H9 (cell line): ENCODE data around the gene CCSER1. TPM values are rescaled to one million over a fixed set of nuclear protein-coding genes. Genes with fewer than 3 reads are reported as not detected.

ENCODE experiments used
- DNase-seq: peaks from one replicate; pipeline ENCODE4 v3.0.0-alpha.2; 2017
- H2AFZ ChIP-seq: one replicate; pipeline ENCODE4 v1.6.1; 2013; ENCODE audit warnings: mild to moderate bottlenecking, low read length, control low read depth, moderate library complexity
- H2AK5ac ChIP-seq: 2 replicates; pipeline ENCODE4 v1.6.1; 2013; ENCODE audit warnings: low read length, control low read depth, mixed read lengths; ENCODE audit not compliant: insufficient read length
- H2BK120ac ChIP-seq: one replicate; pipeline ENCODE4 v1.6.1; 2013; ENCODE audit warnings: low read depth, mild to moderate bottlenecking, low read length, control low read depth, inconsistent platforms; ENCODE audit not compliant: poor library complexity, severe bottlenecking
- H2BK12ac ChIP-seq: 2 replicates; pipeline ENCODE4 v1.6.1; 2013; ENCODE audit warnings: low read length, control low read depth, mixed read lengths, low read depth; ENCODE audit not compliant: insufficient read length
- H2BK15ac ChIP-seq: 2 replicates; pipeline ENCODE4 v1.6.1; 2013; ENCODE audit warnings: low read depth, low read length, control low read depth
- H2BK20ac ChIP-seq: one replicate; pipeline ENCODE4 v1.6.1; 2013; ENCODE audit warnings: low read depth, mild to moderate bottlenecking, low read length, control low read depth, inconsistent platforms; ENCODE audit not compliant: poor library complexity, severe bottlenecking
- H2BK5ac ChIP-seq: 2 replicates; pipeline ENCODE4 v1.6.1; 2013; ENCODE audit warnings: low read length, control low read depth, mixed read lengths; ENCODE audit not compliant: insufficient read length
- H3K14ac ChIP-seq: 2 replicates; pipeline ENCODE4 v1.6.1; 2013; ENCODE audit warnings: low read length, control low read depth; ENCODE audit not compliant: insufficient read depth
- H3K18ac ChIP-seq: 2 replicates; pipeline ENCODE4 v1.6.1; 2013; ENCODE audit warnings: low read depth, mild to moderate bottlenecking, mixed read lengths, low read length, control low read depth; ENCODE audit not compliant: insufficient read length
- H3K23ac ChIP-seq: 2 replicates; pipeline ENCODE4 v1.6.1; 2013; ENCODE audit warnings: low read length, control low read depth, mixed read lengths, low read depth; ENCODE audit not compliant: insufficient read length
- H3K23me2 ChIP-seq: 2 replicates; pipeline ENCODE4 v1.6.1; 2013; ENCODE audit warnings: low read depth, mild to moderate bottlenecking, mixed read lengths, low read length, control low read depth; ENCODE audit not compliant: insufficient read length, poor library complexity, severe bottlenecking
- H3K27ac ChIP-seq: 2 replicates; pipeline ENCODE4 v1.5.1; 2013; ENCODE audit warnings: low read length, control low read depth, mixed read lengths, low read depth; ENCODE audit not compliant: insufficient read length
- H3K27me3 ChIP-seq: 2 replicates; pipeline ENCODE4 v1.6.1; 2013; ENCODE audit warnings: low read length, control low read depth, inconsistent platforms; ENCODE audit not compliant: insufficient read depth
- H3K4ac ChIP-seq: 2 replicates; pipeline ENCODE4 v1.6.1; 2013; ENCODE audit warnings: low read depth, mild to moderate bottlenecking, control low read depth, inconsistent platforms, low read length, moderate library complexity
- H3K4me1 ChIP-seq: 2 replicates; pipeline ENCODE4 v1.6.1; 2013; ENCODE audit warnings: low read length, control low read depth, inconsistent platforms; ENCODE audit not compliant: insufficient read depth
- H3K4me2 ChIP-seq: 2 replicates; pipeline ENCODE4 v1.6.1; 2013; ENCODE audit warnings: low read length, control low read depth, mixed read lengths; ENCODE audit not compliant: insufficient read length, insufficient read depth
- H3K56ac ChIP-seq: 2 replicates; pipeline ENCODE4 v1.6.1; 2013; ENCODE audit warnings: low read depth, mild to moderate bottlenecking, mixed read lengths, low read length, control low read depth; ENCODE audit not compliant: insufficient read length
- H3K79me1 ChIP-seq: 2 replicates; pipeline ENCODE4 v1.6.1; 2013; ENCODE audit warnings: low read depth, mild to moderate bottlenecking, moderate library complexity, low read length, control low read depth, inconsistent platforms; ENCODE audit not compliant: insufficient read depth, poor library complexity, severe bottlenecking
- H3K79me2 ChIP-seq: 2 replicates; pipeline ENCODE4 v1.6.1; 2013; ENCODE audit warnings: low read length, control low read depth, inconsistent platforms; ENCODE audit not compliant: insufficient read depth
- H3K9ac ChIP-seq: 2 replicates; pipeline ENCODE4 v1.6.1; 2013; ENCODE audit warnings: low read length, control low read depth, mixed read lengths; ENCODE audit not compliant: insufficient read length; ENCODE audit errors: extremely low read depth
- H3K9me3 ChIP-seq: one replicate; pipeline ENCODE4 v1.6.1; 2013; ENCODE audit warnings: low read depth, low read length, inconsistent platforms; ENCODE audit not compliant: control insufficient read depth
- H3T11ph ChIP-seq: one replicate; pipeline ENCODE4 v1.6.1; 2013; ENCODE audit warnings: mild to moderate bottlenecking, low read length, control low read depth, inconsistent platforms
- H4K20me1 ChIP-seq: one replicate; pipeline ENCODE4 v1.6.1; 2013; ENCODE audit not compliant: control insufficient read depth, insufficient read length, insufficient read depth
- H4K5ac ChIP-seq: 2 replicates; pipeline ENCODE4 v1.6.1; 2013; ENCODE audit warnings: low read depth, mild to moderate bottlenecking, mixed read lengths, low read length, control low read depth; ENCODE audit not compliant: insufficient read length
- H4K8ac ChIP-seq: replicated peaks from 2 replicates; pipeline ENCODE4 v1.6.1; 2013; ENCODE audit warnings: low read length, control low read depth, mixed read lengths, low read depth; ENCODE audit not compliant: insufficient read length
- H4K91ac ChIP-seq: 2 replicates; pipeline ENCODE4 v1.6.1; 2013; ENCODE audit warnings: low read depth, mild to moderate bottlenecking, moderate library complexity, mixed read lengths, low read length, control low read depth; ENCODE audit not compliant: insufficient read length
- H3K27ac Mint-ChIP-seq, 3 experiments: 2 replicates in 2 of 3; 3 replicates in 1 of 3; pipeline ENCODE4 v1.8.0; 2020 to 2021; ENCODE audit warnings: mixed read lengths in 3 of 3, mild to moderate bottlenecking in 1 of 3, moderate library complexity in 1 of 3
- H3K27me3 Mint-ChIP-seq: 2 replicates; pipeline ENCODE4 v1.8.0; 2021; ENCODE audit warnings: low read depth, mild to moderate bottlenecking, moderate library complexity, mixed read lengths
- H3K36me3 Mint-ChIP-seq, 3 experiments: 2 replicates in 2 of 3; 3 replicates in 1 of 3; pipeline ENCODE4 v1.8.0; 2020 to 2021; ENCODE audit warnings: low read depth in 3 of 3, mixed read lengths in 3 of 3; ENCODE audit not compliant: insufficient read depth in 1 of 3
- H3K4me1 Mint-ChIP-seq, 2 experiments: 2 replicates each; pipeline ENCODE4 v1.8.0; 2020; ENCODE audit warnings: mixed read lengths in 2 of 2
- H3K4me3 Mint-ChIP-seq, 2 experiments: 2 replicates in 1 of 2; 3 replicates in 1 of 2; pipeline ENCODE4 v1.8.0; 2020 to 2021; ENCODE audit warnings: mild to moderate bottlenecking in 2 of 2, mixed read lengths in 2 of 2, moderate library complexity in 1 of 2
- H3K9me3 Mint-ChIP-seq, 2 experiments: 2 replicates in 1 of 2; 3 replicates in 1 of 2; pipeline ENCODE4 v1.8.0; 2020; ENCODE audit warnings: mild to moderate bottlenecking in 2 of 2, mixed read lengths in 2 of 2, moderate library complexity in 1 of 2
- whole genome bisulfite sequencing: extraction: QIAGEN DNeasy Blood & Tissue Kit; methylation state at CpG from one replicate; pipeline ENCODE4 v1.1.7; 2013; ENCODE audit warnings: missing lambda C conversion rate, low lambda C conversion rate, mixed read lengths; ENCODE audit not compliant: insufficient read length; ENCODE audit errors: extremely low coverage; 5-methylcytosine and 5-hydroxymethylcytosine counted together
- total RNA-seq: library from RNA; stranded (reverse); gene quantifications from 2 replicates; pipeline ENCODE4 v1.2.1, GENCODE V29; 2021
- TF ChIP-seq, protein P1 (sequence below): fragments of 200-600 bp; sonication (generic); conservative IDR thresholded peaks from 3 replicates; pipeline ENCODE4 v1.8.0; 2021; ENCODE audit warnings: antibody characterized with exemption, mild to moderate bottlenecking

Gene CCSER1
- total RNA-seq, 1 experiment from 2014 or later: 0.37 TPM

DNA sequence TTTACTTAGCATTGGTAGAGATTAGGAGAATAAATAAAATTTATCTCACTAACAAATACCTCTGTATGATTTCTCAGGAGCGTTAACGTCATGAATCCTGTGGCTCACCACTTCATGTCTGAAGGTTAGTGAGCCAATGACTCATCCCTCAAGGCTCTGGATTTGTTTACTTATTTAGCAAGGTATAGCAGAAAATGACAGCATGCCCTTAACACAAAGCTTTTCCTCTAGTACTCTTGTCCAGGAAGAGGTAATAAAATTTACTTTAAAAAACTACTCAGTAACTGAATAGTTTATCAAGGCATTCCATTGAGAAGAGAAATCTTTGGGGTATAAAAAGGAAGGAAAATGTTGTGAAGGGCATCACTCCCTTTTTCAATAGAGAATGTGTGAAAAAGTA, 823.8 kb downstream of the CCSER1 start:
- DNase-seq: no peak
- no peak overlapping the region for H3K56ac ChIP-seq
- H3K9ac ChIP-seq: no peak overlapping the region
- no peak overlapping the region for H2BK5ac ChIP-seq
- TF ChIP-seq, protein P1, sequence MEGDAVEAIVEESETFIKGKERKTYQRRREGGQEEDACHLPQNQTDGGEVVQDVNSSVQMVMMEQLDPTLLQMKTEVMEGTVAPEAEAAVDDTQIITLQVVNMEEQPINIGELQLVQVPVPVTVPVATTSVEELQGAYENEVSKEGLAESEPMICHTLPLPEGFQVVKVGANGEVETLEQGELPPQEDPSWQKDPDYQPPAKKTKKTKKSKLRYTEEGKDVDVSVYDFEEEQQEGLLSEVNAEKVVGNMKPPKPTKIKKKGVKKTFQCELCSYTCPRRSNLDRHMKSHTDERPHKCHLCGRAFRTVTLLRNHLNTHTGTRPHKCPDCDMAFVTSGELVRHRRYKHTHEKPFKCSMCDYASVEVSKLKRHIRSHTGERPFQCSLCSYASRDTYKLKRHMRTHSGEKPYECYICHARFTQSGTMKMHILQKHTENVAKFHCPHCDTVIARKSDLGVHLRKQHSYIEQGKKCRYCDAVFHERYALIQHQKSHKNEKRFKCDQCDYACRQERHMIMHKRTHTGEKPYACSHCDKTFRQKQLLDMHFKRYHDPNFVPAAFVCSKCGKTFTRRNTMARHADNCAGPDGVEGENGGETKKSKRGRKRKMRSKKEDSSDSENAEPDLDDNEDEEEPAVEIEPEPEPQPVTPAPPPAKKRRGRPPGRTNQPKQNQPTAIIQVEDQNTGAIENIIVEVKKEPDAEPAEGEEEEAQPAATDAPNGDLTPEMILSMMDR: no peak
- no peak overlapping the region for H3K4ac ChIP-seq
- H3K18ac ChIP-seq: no peak overlapping the region
- no peak overlapping the region for H2BK12ac ChIP-seq
- no peak overlapping the region for H3K4me2 ChIP-seq
- H4K5ac ChIP-seq: no peak overlapping the region
- no peak overlapping the region for H2BK120ac ChIP-seq
- H3K9me3 Mint-ChIP-seq: no peaks in the 10 kb centered on the region
- no peak overlapping the region for H3T11ph ChIP-seq
- no peaks in the 10 kb centered on the region for H3K79me2 ChIP-seq
- no peak overlapping the region for H3K27ac Mint-ChIP-seq
- no peak overlapping the region for H3K23ac ChIP-seq
- H4K8ac ChIP-seq: no peak overlapping the region
- no peaks in the 10 kb centered on the region for H4K20me1 ChIP-seq
- H3K36me3 Mint-ChIP-seq: no peaks in the 10 kb centered on the region
- H3K9me3 ChIP-seq: no peaks in the 10 kb centered on the region
- H2BK20ac ChIP-seq: no peak overlapping the region
- H2BK15ac ChIP-seq: no peak overlapping the region
- H3K79me1 ChIP-seq: no peaks in the 10 kb centered on the region
- H3K27me3 Mint-ChIP-seq: no peaks in the 10 kb centered on the region
- H3K27ac ChIP-seq: no peak overlapping the region
- no peak overlapping the region for H3K4me3 Mint-ChIP-seq
- no CpG with 5 or more reads among the region's 2 CpGs for WGBS
- H2AK5ac ChIP-seq: no peak overlapping the region
- no peaks in the 10 kb centered on the region for H3K4me1 ChIP-seq
- H4K91ac ChIP-seq: no peak overlapping the region
- no peaks in the 10 kb centered on the region for H3K27me3 ChIP-seq
- no peak overlapping the region for H3K14ac ChIP-seq
- H3K4me1 Mint-ChIP-seq: no peaks in the 10 kb centered on the region; a peak in 1 of 4 replicates
- H2AFZ ChIP-seq: no peak overlapping the region
- no peaks in the 10 kb centered on the region for H3K23me2 ChIP-seq
